ENCODE results near the gene CD164L2. TPM values are rescaled to one million over a fixed set of nuclear protein-coding genes. Genes with fewer than 3 reads are reported as not detected.

Gene CD164L2
- total RNA-seq, 1 donor from 2014 or later = 0.41 TPM

- TF ChIP-seq CTCF (conservative IDR thresholded peaks at IDR 0.05) = no peak
- H3K27me3 Mint-ChIP-seq = no peaks in the 10 kb centered on the region
- H3K9me3 Mint-ChIP-seq = no peaks in the 10 kb centered on the region
- H3K27ac Mint-ChIP-seq = no peak overlapping the region
- H3K4me3 Mint-ChIP-seq = no peak overlapping the region
- H3K4me1 Mint-ChIP-seq (ENCODE audit: unreplicated experiment) = peaks cover 7% of the 10 kb centered on the region
- peaks cover 9% of the 10 kb centered on the region for H3K36me3 Mint-ChIP-seq
- DNase-seq (ENCODE audit: extremely low spot score, unreplicated experiment) = no peak
Observed at GRCh38 chr1:27331426-27331825, 51.7 kb downstream of the CD164L2 start.

GRCh38 chr1:27330786-27331185 is 52.3 kb downstream of the CD164L2 start:
- TF ChIP-seq CTCF (conservative IDR thresholded peaks at IDR 0.05) = no peak
- no peaks in the 10 kb centered on the region for H3K27me3 Mint-ChIP-seq
- no peaks in the 10 kb centered on the region for H3K9me3 Mint-ChIP-seq
- DNase-seq (ENCODE audit: extremely low spot score, unreplicated experiment) = no peak
- H3K4me1 Mint-ChIP-seq (ENCODE audit: unreplicated experiment) = peaks cover 7% of the 10 kb centered on the region
- H3K27ac Mint-ChIP-seq = no peak overlapping the region
- peaks cover 9% of the 10 kb centered on the region for H3K36me3 Mint-ChIP-seq
- H3K4me3 Mint-ChIP-seq = no peak overlapping the region

Other genes with a start within 250 kb of the CD164L2 start
- gene SLC9A1, start 228.2 kb downstream of the CD164L2 start, total RNA-seq (ENCODE audit: low replicate concordance) = 28.8 and 41.9 TPM in 2 replicates
- 33.7 and 35.1 TPM in 2 replicates for gene WDTC1, start 148.7 kb downstream of the CD164L2 start, total RNA-seq (ENCODE audit: low replicate concordance)
- 38.6 and 40.1 TPM in 2 replicates for gene TMEM222, start 61.2 kb downstream of the CD164L2 start, total RNA-seq (ENCODE audit: low replicate concordance)
- gene SYTL1, start 41.3 kb downstream of the CD164L2 start, total RNA-seq (ENCODE audit: low replicate concordance) = 37.2 and 105 TPM in 2 replicates
- 15.6 and 39.9 TPM in 2 replicates for gene MAP3K6, start 16.4 kb downstream of the CD164L2 start, total RNA-seq (ENCODE audit: low replicate concordance)
- gene FCN3, start 8.5 kb downstream of the CD164L2 start, total RNA-seq (ENCODE audit: low replicate concordance) = not detected in 2 replicates
- 1.3 and 1.9 TPM in 2 replicates for gene GPR3, start 9.3 kb upstream of the CD164L2 start, total RNA-seq (ENCODE audit: low replicate concordance)
- gene WASF2, start 106.8 kb upstream of the CD164L2 start, total RNA-seq (ENCODE audit: low replicate concordance) = 113 and 123 TPM in 2 replicates
- gene AHDC1, start 220.8 kb upstream of the CD164L2 start, total RNA-seq (ENCODE audit: low replicate concordance) = 49.3 and 61.0 TPM in 2 replicates

Measured in type B pancreatic cell (in vitro differentiated cells).